ENCODE data around the gene ACACA. TPM values are rescaled to one million over a fixed set of nuclear protein-coding genes. Genes with fewer than 3 reads are reported as not detected.
"Not testable (repeated sequence)": the region's sequence is repeated elsewhere in the genome, so short reads cannot be mapped to it uniquely, and the experiment has no call there.

Gene ACACA
- total and polyA plus RNA-seq, 9 donors: 18.1 to 38.0 (median 24.4) TPM

- Histone ChIP-seq H3K27me3 (ENCODE audit: control insufficient read depth, insufficient read depth, low read length) (no peaks in the 10 kb centered on the region), H3K4me3 (ENCODE audit: low read length) (no peak overlapping the region), H3K36me3 (ENCODE audit: control insufficient read depth, insufficient read depth, low read length) (peaks cover 30% of the 10 kb centered on the region), H3K9me3 (replicated peaks; ENCODE audit: control insufficient read depth, low read depth, low read length) (no peaks in the 10 kb centered on the region), H3K4me1 (ENCODE audit: control insufficient read depth, insufficient read depth, low read length) (no peaks in the 10 kb centered on the region), H3K27ac (ENCODE audit: low read length) (no peak overlapping the region)
- DNase-seq: no peak
- no CpG with 5 or more reads among the region's 1 CpG for WGBS (ENCODE audit: insufficient coverage)
Observed at GRCh38 chr17:37429453-37429852, 22.8 kb upstream of the ACACA start.

GRCh38 chr17:37429039-37429438 lies 22.4 kb upstream of the ACACA start:
- H3K36me3 ChIP-seq (ENCODE audit: control insufficient read depth, insufficient read depth, low read length): peaks cover 33% of the 10 kb centered on the region
- no peak for DNase-seq

GRCh38 chr17:37425268-37425667 lies 18.6 kb upstream of the ACACA start:
- no CpG with 5 or more reads among the region's 1 CpG for WGBS (ENCODE audit: insufficient coverage)
- peaks cover 44% of the 10 kb centered on the region for H3K36me3 ChIP-seq (ENCODE audit: control insufficient read depth, insufficient read depth, low read length)

More at GRCh38 chr17:37429039-37429438, 22.4 kb upstream of the ACACA start:
- Histone ChIP-seq H3K4me3 (ENCODE audit: low read length) (no peak overlapping the region), H3K27me3 (ENCODE audit: control insufficient read depth, insufficient read depth, low read length) (no peaks in the 10 kb centered on the region), H3K9me3 (replicated peaks; ENCODE audit: control insufficient read depth, low read depth, low read length) (no peaks in the 10 kb centered on the region), H3K4me1 (ENCODE audit: control insufficient read depth, insufficient read depth, low read length) (no peaks in the 10 kb centered on the region), H3K27ac (ENCODE audit: low read length) (no peak overlapping the region)
- WGBS (ENCODE audit: insufficient coverage): no CpG with 5 or more reads among the region's 3 CpGs

GRCh38 chr17:37422971-37423625 lies 16.5 kb upstream of the ACACA start:
- H3K27ac ChIP-seq (ENCODE audit: low read length): no peak overlapping the region
- no peak overlapping the region for H3K4me3 ChIP-seq (ENCODE audit: low read length)
- H3K27me3 ChIP-seq (ENCODE audit: control insufficient read depth, insufficient read depth, low read length): no peaks in the 10 kb centered on the region
- WGBS (ENCODE audit: insufficient coverage): 88% methylated on average over 1 of the region's 4 CpGs
- no peak for DNase-seq
- peaks cover 46% of the 10 kb centered on the region for H3K36me3 ChIP-seq (ENCODE audit: control insufficient read depth, insufficient read depth, low read length)
- no peaks in the 10 kb centered on the region for H3K9me3 ChIP-seq (replicated peaks; ENCODE audit: control insufficient read depth, low read depth, low read length)
- H3K4me1 ChIP-seq (ENCODE audit: control insufficient read depth, insufficient read depth, low read length): no peaks in the 10 kb centered on the region

More at GRCh38 chr17:37425268-37425667, 18.6 kb upstream of the ACACA start:
- no peaks in the 10 kb centered on the region for H3K9me3 ChIP-seq (replicated peaks; ENCODE audit: control insufficient read depth, low read depth, low read length)
- H3K4me3 ChIP-seq (ENCODE audit: low read length): no peak overlapping the region
- no peak for DNase-seq
- no peaks in the 10 kb centered on the region for H3K27me3 ChIP-seq (ENCODE audit: control insufficient read depth, insufficient read depth, low read length)
- no peaks in the 10 kb centered on the region for H3K4me1 ChIP-seq (ENCODE audit: control insufficient read depth, insufficient read depth, low read length)
- H3K27ac ChIP-seq (ENCODE audit: low read length): no peak overlapping the region

- Histone ChIP-seq H3K36me3 (ENCODE audit: control insufficient read depth, insufficient read depth, low read length) (peaks cover 34% of the 10 kb centered on the region), H3K27me3 (ENCODE audit: control insufficient read depth, insufficient read depth, low read length) (no peaks in the 10 kb centered on the region), H3K4me1 (ENCODE audit: control insufficient read depth, insufficient read depth, low read length) (no peaks in the 10 kb centered on the region), H3K27ac (ENCODE audit: low read length) (no peak overlapping the region), H3K4me3 (ENCODE audit: low read length) (no peak overlapping the region), H3K9me3 (replicated peaks; ENCODE audit: control insufficient read depth, low read depth, low read length) (no peaks in the 10 kb centered on the region)
- WGBS (ENCODE audit: insufficient coverage): no CpG with 5 or more reads among the region's 2 CpGs
- DNase-seq: no peak
Observed at GRCh38 chr17:37417852-37418251, 11.2 kb upstream of the ACACA start.

- peaks cover 40% of the 10 kb centered on the region for H3K36me3 ChIP-seq (ENCODE audit: control insufficient read depth, insufficient read depth, low read length)
- H3K9me3 ChIP-seq (replicated peaks; ENCODE audit: control insufficient read depth, low read depth, low read length): no peaks in the 10 kb centered on the region
- no peaks in the 10 kb centered on the region for H3K4me1 ChIP-seq (ENCODE audit: control insufficient read depth, insufficient read depth, low read length)
- no peak overlapping the region for H3K27ac ChIP-seq (ENCODE audit: low read length)
- DNase-seq: no peak
- no peak overlapping the region for H3K4me3 ChIP-seq (ENCODE audit: low read length)
- H3K27me3 ChIP-seq (ENCODE audit: control insufficient read depth, insufficient read depth, low read length): no peaks in the 10 kb centered on the region
- no CpG with 5 or more reads among the region's 7 CpGs for WGBS (ENCODE audit: insufficient coverage)
Observed at GRCh38 chr17:37413875-37414519, 7.4 kb upstream of the ACACA start.

- Histone ChIP-seq H3K27me3 (ENCODE audit: control insufficient read depth, insufficient read depth, low read length) (no peaks in the 10 kb centered on the region), H3K9me3 (replicated peaks; ENCODE audit: control insufficient read depth, low read depth, low read length) (no peaks in the 10 kb centered on the region), H3K27ac (ENCODE audit: low read length) (no peak overlapping the region), H3K36me3 (ENCODE audit: control insufficient read depth, insufficient read depth, low read length) (peaks cover 34% of the 10 kb centered on the region), H3K4me1 (ENCODE audit: control insufficient read depth, insufficient read depth, low read length) (peaks cover 8% of the 10 kb centered on the region), H3K4me3 (ENCODE audit: low read length) (no peak overlapping the region)
- 92% methylated on average over 3 of the region's 3 CpGs for WGBS (ENCODE audit: insufficient coverage)
- DNase-seq: no peak
Observed at GRCh38 chr17:37410357-37410756, 3.7 kb upstream of the ACACA start.

- H3K27me3 ChIP-seq (ENCODE audit: control insufficient read depth, insufficient read depth, low read length); H3K4me3 ChIP-seq (ENCODE audit: low read length); DNase-seq; H3K27ac ChIP-seq (ENCODE audit: low read length); H3K9me3 ChIP-seq (replicated peaks; ENCODE audit: control insufficient read depth, low read depth, low read length): not testable (repeated sequence)
- Histone ChIP-seq H3K36me3 (ENCODE audit: control insufficient read depth, insufficient read depth, low read length) (peaks cover 20% of the 10 kb centered on the region), H3K4me1 (ENCODE audit: control insufficient read depth, insufficient read depth, low read length) (peaks cover 11% of the 10 kb centered on the region)
- WGBS (ENCODE audit: insufficient coverage): 89% methylated on average over 9 of the region's 13 CpGs
Observed at GRCh38 chr17:37408145-37408479, 1.5 kb upstream of the ACACA start.

GRCh38 chr17:37405955-37406634 lies 541 bp downstream of the ACACA start:
- Histone ChIP-seq H3K27ac (ENCODE audit: low read length) (peak overlapping the region; percentile 90), H3K9me3 (replicated peaks; ENCODE audit: control insufficient read depth, low read depth, low read length) (no peaks in the 10 kb centered on the region), H3K36me3 (ENCODE audit: control insufficient read depth, insufficient read depth, low read length) (peaks cover 4% of the 10 kb centered on the region), H3K4me3 (ENCODE audit: low read length) (peak overlapping the region; percentile 96), H3K4me1 (ENCODE audit: control insufficient read depth, insufficient read depth, low read length) (peaks cover 11% of the 10 kb centered on the region), H3K27me3 (ENCODE audit: control insufficient read depth, insufficient read depth, low read length) (no peaks in the 10 kb centered on the region)
- 0% methylated on average over 12 of the region's 21 CpGs for WGBS (ENCODE audit: insufficient coverage)
- DNase-seq: peak; percentile 3

- peak overlapping the region; percentile 96 for H3K4me3 ChIP-seq (ENCODE audit: low read length)
- DNase-seq; H3K27me3 ChIP-seq (ENCODE audit: control insufficient read depth, insufficient read depth, low read length); H3K9me3 ChIP-seq (replicated peaks; ENCODE audit: control insufficient read depth, low read depth, low read length); H3K36me3 ChIP-seq (ENCODE audit: control insufficient read depth, insufficient read depth, low read length); H3K27ac ChIP-seq (ENCODE audit: low read length): not testable (repeated sequence)
- 77% methylated on average over 4 of the region's 14 CpGs for WGBS (ENCODE audit: insufficient coverage)
- H3K4me1 ChIP-seq (ENCODE audit: control insufficient read depth, insufficient read depth, low read length): peaks cover 11% of the 10 kb centered on the region
Observed at GRCh38 chr17:37405522-37405921, 1.1 kb downstream of the ACACA start.
